Activated T-cell treated with anti-CD3 and anti-CD28 coated beads, Interleukin-2, amount 50 U/mL, for 4 hours (primary cell): Measurements from ENCODE around the gene ELP6. TPM values are rescaled to one million over a fixed set of nuclear protein-coding genes. Genes with fewer than 3 reads are reported as not detected.
A peak's percentile ranks its signal among the peaks of the same experiment; 100 is the strongest.

Source experiments
- ATAC-seq, 2 donors: fragments of 200-7000 bp; cut with Tn5 transposase; one replicate each; pipeline ENCODE4 v1.10.0; 2021
- DNase-seq: peaks from one replicate; pipeline ENCODE4 v3.0.0-alpha.2; 2020
- H3K27me3 Mint-ChIP-seq: one replicate; pipeline ENCODE4 v1.8.0; 2021; ENCODE audit warnings: low read depth, mixed read lengths
- H3K36me3 Mint-ChIP-seq: one replicate; pipeline ENCODE4 v1.8.0; 2022; ENCODE audit warnings: mixed read lengths; ENCODE audit not compliant: insufficient read depth
- H3K4me1 Mint-ChIP-seq: one replicate; pipeline ENCODE4 v1.8.0; 2021; ENCODE audit warnings: low read depth, mixed read lengths
- H3K4me3 Mint-ChIP-seq: one replicate; pipeline ENCODE4 v1.8.0; 2021; ENCODE audit warnings: mild to moderate bottlenecking, moderate library complexity, mixed read lengths
- H3K9me3 Mint-ChIP-seq: one replicate; pipeline ENCODE4 v1.8.0; 2021; ENCODE audit warnings: mixed read lengths
- total RNA-seq, 3 donors: library from RNA; stranded (reverse); gene quantifications; one replicate each; pipeline ENCODE4 v1.2.1, GENCODE V29; 2021

ELP6 gene, protein sequence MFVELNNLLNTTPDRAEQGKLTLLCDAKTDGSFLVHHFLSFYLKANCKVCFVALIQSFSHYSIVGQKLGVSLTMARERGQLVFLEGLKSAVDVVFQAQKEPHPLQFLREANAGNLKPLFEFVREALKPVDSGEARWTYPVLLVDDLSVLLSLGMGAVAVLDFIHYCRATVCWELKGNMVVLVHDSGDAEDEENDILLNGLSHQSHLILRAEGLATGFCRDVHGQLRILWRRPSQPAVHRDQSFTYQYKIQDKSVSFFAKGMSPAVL
- 10 to 100 TPM; 34.7 to 40.5 (median 39.2) TPM for total RNA-seq

DNA sequence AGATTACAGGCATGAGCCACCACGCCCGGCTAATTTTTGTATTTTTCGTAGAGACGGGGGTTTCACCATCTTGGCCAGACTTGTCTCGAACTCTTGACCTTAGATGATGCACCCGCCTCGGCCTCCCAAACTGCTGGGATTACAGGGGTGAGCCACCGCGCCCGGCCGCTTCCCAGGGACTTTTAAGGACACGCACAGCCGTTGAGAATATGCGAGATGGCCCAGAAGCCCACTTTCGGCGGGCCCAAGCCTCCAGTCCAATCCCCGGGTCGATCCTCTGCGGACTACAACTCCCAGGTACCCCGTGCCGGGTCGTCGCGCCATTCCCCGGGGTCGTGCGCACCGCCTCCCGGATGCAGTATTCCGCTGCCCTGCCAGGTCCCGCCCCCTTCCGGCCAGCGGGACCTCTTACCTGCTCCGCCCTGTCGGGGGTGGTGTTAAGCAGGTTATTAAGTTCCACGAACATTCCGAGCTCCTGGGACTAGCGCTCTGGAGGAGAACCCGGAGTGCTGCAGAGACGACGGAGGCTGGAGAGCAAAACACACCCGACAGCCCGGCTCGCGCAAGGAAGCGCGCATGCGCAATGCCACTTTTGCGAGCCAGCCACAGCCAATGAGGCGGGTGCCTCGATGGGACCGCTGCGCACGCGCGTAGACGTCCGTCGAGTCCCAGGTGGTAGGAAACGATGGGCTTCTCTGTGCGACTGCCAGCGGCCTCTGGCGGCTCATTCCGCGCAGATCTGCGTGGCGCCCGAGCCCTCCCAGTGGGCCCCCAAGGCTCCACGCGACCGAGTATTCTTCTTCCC lies at the start of gene ELP6:
Gene ELP6, minus strand, starts transcription at position 588 of the 805 bp plus-strand sequence. Its CDS starts 122 bp downstream, at position 466.
- Mint-ChIP-seq H3K27me3 (no peaks in the 10 kb centered on the region), H3K9me3 (no peaks in the 10 kb centered on the region), H3K4me3 (peak within 1 kb of the TSS; percentile 96), H3K36me3 (peaks cover 6% of the 10 kb centered on the region), H3K4me1 (peaks cover 15% of the 10 kb centered on the region)
- DNase-seq, result peak; percentile 95
- ATAC-seq, result peak; percentile 97 to 98

DNA sequence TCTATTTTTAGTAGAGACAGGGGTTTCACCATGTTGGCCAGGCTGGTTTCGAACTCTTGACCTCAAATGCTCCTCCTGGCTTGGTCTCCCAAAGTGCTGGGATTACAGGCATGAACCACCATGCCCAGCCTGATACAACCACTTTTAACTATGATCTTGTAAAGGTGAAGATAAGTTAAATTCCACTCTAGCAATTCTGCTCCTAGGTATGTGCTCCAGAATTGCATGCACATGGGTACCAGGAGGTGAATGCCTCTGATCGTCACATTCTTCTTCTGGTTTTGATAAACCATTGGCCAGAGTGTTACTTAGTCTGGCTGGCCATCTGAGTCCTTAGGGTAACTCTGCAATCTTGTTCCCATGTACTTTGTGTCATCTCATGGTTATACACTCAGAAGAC lies 42.8 kb upstream of the ELP6 start:
- DNase-seq, result no peak
- H3K4me1 Mint-ChIP-seq, result no peaks in the 10 kb centered on the region
- H3K36me3 Mint-ChIP-seq, result no peaks in the 10 kb centered on the region
- peaks cover 6% of the 10 kb centered on the region for H3K27me3 Mint-ChIP-seq
- H3K4me3 Mint-ChIP-seq, result no peak overlapping the region
- H3K9me3 Mint-ChIP-seq, result no peaks in the 10 kb centered on the region
- no peak for ATAC-seq

DNA sequence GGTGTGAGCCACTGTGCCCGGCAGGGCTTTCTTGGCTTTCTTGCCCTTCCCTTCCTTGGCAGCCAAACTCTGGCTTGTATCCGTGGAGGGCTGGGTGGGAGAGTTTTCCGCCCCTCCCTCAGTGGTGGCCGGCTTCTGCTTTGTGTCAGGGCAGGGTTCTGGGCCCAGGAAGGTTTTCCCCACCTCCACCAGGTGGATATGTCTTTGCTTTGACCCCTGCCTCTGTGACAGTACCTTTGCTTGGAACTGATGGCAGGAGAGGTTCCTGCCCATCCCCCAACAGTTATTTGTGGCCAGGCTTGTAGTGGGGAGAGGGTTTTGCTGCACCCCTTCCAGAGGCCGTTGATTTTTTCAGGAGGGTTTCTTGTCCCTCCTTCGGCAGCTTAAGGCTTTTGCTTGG lies 40.8 kb upstream of the ELP6 start:
- DNase-seq (no peak), ATAC-seq (no peak)
- no peaks in the 10 kb centered on the region for H3K36me3 Mint-ChIP-seq
- no peaks in the 10 kb centered on the region for H3K4me1 Mint-ChIP-seq
- H3K27me3 Mint-ChIP-seq, result peaks cover 11% of the 10 kb centered on the region
- H3K9me3 Mint-ChIP-seq, result no peaks in the 10 kb centered on the region
- no peak overlapping the region for H3K4me3 Mint-ChIP-seq

DNA sequence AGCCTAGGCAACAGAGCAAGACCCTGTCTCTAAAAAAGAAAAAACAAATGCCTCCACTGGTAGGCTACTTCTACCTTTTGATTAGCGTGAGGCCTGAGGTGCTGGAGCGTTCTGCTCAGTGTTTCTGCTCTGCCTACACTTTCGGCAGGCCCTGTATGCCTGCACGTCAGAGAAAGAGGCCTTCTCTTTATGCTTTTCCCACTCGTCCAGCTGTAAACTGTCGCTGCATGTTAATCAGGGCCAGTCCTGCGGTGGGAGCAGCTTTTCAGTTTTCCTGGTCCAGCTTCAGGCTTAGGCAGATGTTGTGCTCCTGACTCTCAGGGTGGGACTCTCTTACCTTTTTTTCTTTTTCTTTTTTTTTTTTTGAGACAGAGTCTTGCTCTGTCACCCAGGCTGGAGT lies 39.9 kb upstream of the ELP6 start:
- Mint-ChIP-seq H3K36me3 (no peaks in the 10 kb centered on the region), H3K27me3 (peaks cover 11% of the 10 kb centered on the region), H3K4me3 (no peak overlapping the region), H3K4me1 (no peaks in the 10 kb centered on the region), H3K9me3 (no peaks in the 10 kb centered on the region)
- no peak for DNase-seq
- no peak for ATAC-seq

DNA sequence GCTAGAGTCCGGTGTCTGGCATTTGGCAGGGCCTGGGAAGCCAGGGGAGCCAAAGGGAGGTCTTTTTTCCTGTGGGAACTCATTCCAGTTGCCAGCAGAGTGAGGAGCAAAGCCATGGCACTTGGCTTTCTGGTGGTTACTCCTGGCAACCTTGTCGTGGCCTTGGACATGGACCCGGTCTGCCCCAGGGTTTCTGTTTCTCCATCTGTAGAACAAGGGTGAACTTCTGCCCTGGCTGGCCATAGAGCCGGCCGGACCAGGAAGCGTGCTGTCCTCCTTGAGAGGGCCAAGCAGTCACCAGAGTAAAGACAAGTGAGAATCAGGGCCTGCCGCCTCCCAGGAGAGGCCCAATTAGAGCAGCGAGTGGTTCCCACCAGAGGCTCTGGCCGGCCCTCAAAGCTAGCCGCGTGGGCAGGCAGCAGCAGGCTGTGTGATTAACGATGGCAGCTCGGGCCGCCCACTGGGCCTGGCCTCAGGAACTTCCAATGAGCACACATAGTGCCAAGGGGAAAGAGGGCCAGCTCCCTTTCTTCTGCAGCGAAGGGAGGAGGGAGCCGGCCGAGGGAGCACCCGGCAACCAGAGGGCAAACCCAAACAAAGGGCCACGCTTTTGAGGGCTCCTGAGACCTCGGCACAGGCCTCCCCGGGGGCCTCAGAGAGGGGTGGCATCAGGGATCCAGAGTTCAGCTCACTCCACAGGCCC lies 29.1 kb upstream of the ELP6 start:
- DNase-seq (no peak), ATAC-seq (no peak)
- Mint-ChIP-seq H3K4me1 (no peaks in the 10 kb centered on the region), H3K27me3 (peaks cover 5% of the 10 kb centered on the region), H3K9me3 (no peaks in the 10 kb centered on the region), H3K36me3 (no peaks in the 10 kb centered on the region), H3K4me3 (no peak overlapping the region)

DNA sequence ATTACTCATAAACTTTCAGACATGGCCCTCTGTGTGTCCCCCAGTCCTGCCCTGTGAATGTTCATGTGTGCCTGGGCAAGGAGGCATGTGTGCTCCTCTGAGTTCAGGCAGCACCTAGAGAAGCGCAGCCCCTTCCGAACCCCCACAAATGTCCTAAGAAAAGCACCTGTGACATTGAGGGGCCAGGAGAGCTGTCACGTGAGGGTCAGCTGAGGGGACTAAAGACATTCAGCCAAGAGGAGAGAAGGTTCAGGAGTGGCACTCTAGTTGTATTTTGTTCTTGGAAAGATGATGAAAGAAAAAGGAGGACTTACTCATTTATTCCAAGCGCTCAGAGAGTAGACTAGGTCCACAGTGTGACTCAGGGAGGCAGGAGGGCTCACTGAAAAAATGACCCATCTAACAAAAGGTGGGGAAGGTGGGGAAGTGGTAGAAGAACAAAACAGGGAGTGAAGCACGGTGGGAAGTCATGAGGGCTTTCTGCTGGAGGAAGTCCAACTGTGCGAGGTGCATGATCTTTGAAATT lies 28.1 kb upstream of the ELP6 start:
- H3K4me3 Mint-ChIP-seq, result no peak overlapping the region
- ATAC-seq, result no peak
- no peak for DNase-seq
- no peaks in the 10 kb centered on the region for H3K36me3 Mint-ChIP-seq
- H3K4me1 Mint-ChIP-seq, result no peaks in the 10 kb centered on the region
- H3K9me3 Mint-ChIP-seq, result no peaks in the 10 kb centered on the region
- peaks cover 11% of the 10 kb centered on the region for H3K27me3 Mint-ChIP-seq

DNA sequence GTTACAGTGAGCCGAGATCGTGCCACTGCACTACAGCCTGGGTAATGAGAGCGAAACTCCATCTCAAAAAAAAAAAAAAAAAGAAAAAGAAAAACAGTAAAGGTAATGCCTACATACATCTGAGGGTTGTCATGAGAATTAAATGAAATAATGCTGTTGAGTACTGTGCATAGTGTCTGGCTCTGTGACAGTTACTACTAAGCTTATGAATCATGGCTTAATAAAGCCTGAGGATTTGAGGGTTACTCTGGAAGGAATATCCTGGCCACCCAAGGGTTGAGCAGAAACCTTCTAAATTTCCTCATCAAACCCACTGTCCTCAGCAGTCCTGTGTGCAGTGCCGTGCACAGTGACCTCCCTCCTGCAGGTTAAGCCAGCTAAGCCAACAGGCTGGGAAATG lies 26.8 kb upstream of the ELP6 start:
- peaks cover 11% of the 10 kb centered on the region for H3K27me3 Mint-ChIP-seq
- H3K9me3 Mint-ChIP-seq, result no peaks in the 10 kb centered on the region
- H3K4me1 Mint-ChIP-seq, result no peaks in the 10 kb centered on the region
- ATAC-seq (no peak), DNase-seq (no peak)
- H3K4me3 Mint-ChIP-seq, result no peak overlapping the region
- H3K36me3 Mint-ChIP-seq, result no peaks in the 10 kb centered on the region

DNA sequence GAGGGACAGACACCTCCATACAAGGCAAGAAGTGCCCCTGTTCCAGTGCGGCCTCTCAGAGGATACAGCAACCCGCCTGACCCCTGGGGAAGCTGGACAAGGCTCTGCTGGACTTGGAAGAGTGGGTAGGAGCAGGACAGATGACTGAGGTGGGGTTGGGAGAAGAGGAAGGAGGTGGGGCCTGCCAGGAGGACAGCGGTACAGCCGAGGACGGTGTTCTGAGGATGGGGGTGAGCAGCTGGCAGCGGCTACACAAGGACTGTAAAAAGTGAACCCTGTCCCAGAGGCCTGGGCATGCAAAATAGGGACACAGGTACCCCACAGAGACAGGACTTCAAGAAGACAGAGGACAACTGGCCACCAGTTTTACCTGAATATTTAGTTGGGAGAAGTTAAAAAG lies 23.5 kb upstream of the ELP6 start:
- DNase-seq (no peak), ATAC-seq (no peak)
- H3K9me3 Mint-ChIP-seq, result no peaks in the 10 kb centered on the region
- H3K36me3 Mint-ChIP-seq, result no peaks in the 10 kb centered on the region
- peaks cover 15% of the 10 kb centered on the region for H3K27me3 Mint-ChIP-seq
- H3K4me3 Mint-ChIP-seq, result no peak overlapping the region
- H3K4me1 Mint-ChIP-seq, result no peaks in the 10 kb centered on the region

DNA sequence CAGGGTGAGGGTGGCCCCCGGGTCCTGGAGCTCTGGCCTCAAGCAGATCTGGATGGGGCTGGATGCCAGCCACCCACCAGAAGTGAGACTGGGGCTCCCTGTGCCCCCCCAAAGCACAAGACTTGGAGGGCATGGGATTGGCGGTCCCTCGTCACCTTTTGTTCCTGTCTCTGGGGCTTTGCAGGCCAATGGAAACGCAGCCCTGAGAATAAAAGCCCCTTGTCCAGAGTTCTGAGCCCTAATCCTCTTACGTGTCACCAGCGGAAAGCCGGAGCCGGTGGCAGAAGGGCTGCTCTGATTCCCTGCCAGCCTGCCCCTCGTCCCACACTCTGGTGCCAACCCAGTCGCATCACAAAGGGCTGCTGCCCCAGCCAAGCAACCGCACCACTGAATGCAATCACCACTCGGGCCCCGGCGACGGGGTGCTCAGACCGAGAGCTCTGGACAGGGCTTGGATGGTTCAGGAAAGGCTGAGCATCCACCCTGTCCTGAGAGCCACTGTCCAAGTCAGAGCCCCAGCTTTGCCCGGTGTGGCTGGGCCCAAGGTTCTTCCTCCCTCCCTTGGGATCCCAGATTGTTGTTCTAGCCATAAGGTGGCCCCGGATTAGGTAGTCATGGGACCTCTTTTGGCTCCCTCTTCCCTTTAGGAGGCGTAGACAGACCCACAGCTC lies 22.8 kb upstream of the ELP6 start:
- H3K36me3 Mint-ChIP-seq, result no peaks in the 10 kb centered on the region
- DNase-seq (no peak), ATAC-seq (no peak)
- H3K9me3 Mint-ChIP-seq, result no peaks in the 10 kb centered on the region
- no peak overlapping the region for H3K4me3 Mint-ChIP-seq
- H3K4me1 Mint-ChIP-seq, result no peaks in the 10 kb centered on the region
- H3K27me3 Mint-ChIP-seq, result peaks cover 15% of the 10 kb centered on the region

DNA sequence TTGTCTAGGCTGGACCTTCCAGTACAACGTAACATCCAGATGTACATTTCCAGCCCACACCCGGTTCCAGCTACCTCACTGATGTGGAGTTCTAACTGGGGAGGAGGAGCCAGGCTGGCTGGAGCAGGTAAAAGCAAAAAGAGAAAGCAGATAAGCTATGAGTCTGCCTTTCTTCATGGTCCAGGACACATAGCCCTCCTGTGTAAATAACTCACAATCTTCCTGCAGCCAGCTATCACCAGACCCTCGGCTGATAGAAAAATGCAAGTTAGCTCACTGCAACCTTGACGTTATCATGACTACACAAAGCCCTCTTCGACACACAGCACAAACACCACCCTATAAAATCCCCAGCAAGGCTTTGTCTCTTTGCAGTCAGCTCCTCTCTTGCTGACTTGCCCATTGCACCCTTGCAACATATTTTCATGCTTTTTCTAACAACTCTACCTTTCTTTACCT lies 20.5 kb upstream of the ELP6 start:
- no peak for ATAC-seq

DNA sequence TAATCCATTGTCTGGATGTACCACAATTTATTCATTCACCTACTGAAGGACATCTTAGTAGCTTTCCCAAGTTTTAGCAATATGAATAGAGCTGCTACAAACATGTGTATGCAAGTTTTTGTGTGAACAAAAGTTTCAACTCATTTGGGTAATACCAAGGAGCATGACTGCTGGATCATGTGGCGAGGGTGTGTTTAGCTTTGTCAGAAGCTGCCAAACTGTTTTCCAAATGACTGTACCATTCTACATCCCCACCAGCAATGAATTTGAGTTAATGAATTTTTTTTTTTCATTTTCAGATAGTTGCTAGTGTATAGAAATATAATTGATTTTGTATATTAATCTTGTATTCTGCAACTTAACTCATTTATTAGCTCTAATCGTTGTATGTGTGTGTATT lies 20.0 kb upstream of the ELP6 start:
- DNase-seq, result no peak
- Mint-ChIP-seq H3K9me3 (no peaks in the 10 kb centered on the region), H3K4me1 (no peaks in the 10 kb centered on the region), H3K36me3 (no peaks in the 10 kb centered on the region), H3K4me3 (no peak overlapping the region), H3K27me3 (peaks cover 10% of the 10 kb centered on the region)
- no peak for ATAC-seq

More for the DNA sequence above, 20.5 kb upstream of the ELP6 start:
- Mint-ChIP-seq H3K4me3 (no peak overlapping the region), H3K4me1 (no peaks in the 10 kb centered on the region), H3K9me3 (no peaks in the 10 kb centered on the region), H3K36me3 (no peaks in the 10 kb centered on the region), H3K27me3 (peaks cover 15% of the 10 kb centered on the region)
- DNase-seq, result no peak

DNA sequence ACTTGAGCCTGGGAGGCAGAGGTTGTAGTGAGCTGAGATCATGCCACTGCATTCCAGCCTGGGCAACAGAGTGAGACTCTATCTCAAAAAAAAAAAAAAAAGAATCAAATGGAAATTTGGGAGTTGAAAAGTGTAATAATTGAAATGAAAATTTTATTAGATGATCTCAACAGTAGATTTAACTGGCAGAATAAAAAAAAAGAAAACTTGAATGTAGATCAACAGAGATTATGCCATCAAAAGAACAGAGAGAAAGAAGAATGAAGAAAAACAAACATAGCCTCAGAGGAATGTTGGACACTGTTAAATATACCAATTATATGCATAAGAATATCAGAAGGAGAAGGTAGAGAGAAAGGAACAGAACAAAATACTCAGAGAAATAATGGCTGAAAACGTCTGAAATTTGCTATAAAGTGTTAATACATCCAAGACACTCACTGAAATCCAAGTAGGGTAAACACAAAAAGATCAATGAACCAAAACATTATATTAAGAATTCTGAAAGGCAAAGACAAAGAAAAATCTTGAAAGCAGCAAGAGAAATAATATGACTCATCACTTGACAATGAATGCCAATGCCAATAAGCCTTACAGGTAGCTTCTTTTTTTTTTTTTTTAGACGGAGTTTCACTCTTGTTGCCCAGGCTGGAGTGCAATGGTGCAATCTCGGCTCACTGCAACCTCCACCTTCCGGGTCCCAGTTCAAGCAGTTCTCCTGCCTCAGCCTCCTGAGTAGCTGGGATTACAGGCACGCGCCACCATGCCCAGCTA lies 14.6 kb upstream of the ELP6 start:
- no peak overlapping the region for H3K4me3 Mint-ChIP-seq
- H3K4me1 Mint-ChIP-seq, result no peaks in the 10 kb centered on the region
- DNase-seq (no peak), ATAC-seq (no peak)
- peaks cover 2% of the 10 kb centered on the region for H3K27me3 Mint-ChIP-seq
- peaks cover 5% of the 10 kb centered on the region for H3K9me3 Mint-ChIP-seq
- peaks cover 3% of the 10 kb centered on the region for H3K36me3 Mint-ChIP-seq

DNA sequence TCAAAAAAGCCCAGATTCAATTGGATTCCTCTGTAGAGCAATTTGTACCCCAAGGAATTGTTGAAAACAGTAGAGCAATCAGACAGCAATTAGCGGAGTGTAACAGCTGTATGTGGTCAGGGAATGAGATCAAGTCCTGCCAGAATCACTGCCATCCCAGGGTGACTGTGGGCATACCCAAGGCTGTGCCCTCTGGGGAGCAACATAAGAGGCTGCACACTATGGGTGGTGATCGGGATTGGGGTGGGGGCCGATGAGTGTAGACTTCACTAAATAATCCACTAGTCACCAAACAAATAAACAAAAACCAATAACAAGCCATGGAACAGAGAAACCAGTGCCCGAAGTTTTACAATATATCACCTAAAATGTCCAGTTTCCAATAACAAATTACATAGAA lies 12.1 kb upstream of the ELP6 start:
- DNase-seq (no peak), ATAC-seq (no peak)
- peaks cover 5% of the 10 kb centered on the region for H3K9me3 Mint-ChIP-seq
- no peak overlapping the region for H3K4me3 Mint-ChIP-seq
- H3K36me3 Mint-ChIP-seq, result peaks cover 3% of the 10 kb centered on the region
- H3K4me1 Mint-ChIP-seq, result no peaks in the 10 kb centered on the region
- H3K27me3 Mint-ChIP-seq, result no peaks in the 10 kb centered on the region
